Measurements from ENCODE around the gene PRDX6. TPM values are rescaled to one million over a fixed set of nuclear protein-coding genes. Genes with fewer than 3 reads are reported as not detected.

Gene PRDX6
- total RNA-seq: 275 and 449 TPM in 2 replicates

DNA sequence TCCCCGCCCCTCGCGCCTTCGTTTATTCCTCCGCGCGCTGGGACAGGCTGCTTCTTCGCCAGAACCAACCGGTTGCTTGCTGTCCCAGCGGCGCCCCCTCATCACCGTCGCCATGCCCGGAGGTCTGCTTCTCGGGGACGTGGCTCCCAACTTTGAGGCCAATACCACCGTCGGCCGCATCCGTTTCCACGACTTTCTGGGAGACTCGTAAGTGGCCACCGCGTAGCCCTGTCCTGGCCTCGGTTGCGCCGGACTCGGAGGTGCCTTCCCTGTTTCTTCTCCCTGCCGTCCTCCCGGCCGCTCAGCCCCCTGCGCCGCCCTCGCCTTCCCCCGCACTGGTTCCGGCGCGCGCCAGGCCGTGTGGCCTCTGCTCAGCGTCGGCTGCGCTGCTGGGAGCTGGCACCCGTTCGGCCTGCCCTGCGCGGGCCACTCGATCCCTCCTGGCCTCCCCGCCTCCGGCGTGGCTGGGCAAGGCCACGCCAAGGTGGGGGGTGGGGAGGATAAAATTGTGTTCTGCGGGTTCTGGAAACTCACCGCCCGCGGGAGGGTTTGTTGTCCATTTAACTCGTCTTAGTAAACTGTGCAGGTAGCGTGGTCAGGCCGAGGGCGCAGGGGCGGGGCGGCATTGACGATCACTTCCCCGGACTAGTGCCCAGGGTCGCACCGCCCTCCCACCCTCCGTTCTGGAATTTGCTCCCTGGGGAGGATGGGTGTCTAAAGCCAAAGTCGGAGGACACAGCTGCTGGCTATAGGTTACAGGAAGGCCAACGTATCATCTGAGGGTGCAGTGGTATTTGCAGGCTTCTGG, at the start of gene PRDX6:
TSS of gene PRDX6 (plus strand) at position 50 of the 808 bp plus-strand sequence. CDS start at position 113, 63 bp downstream.

Other genes with a start within 250 kb of the PRDX6 start
- gene SLC9C2, start 125.7 kb downstream of the PRDX6 start, total RNA-seq: not detected in 2 replicates
- gene TEX50, start 158.0 kb downstream of the PRDX6 start, total RNA-seq: not detected in 2 replicates
- gene ANKRD45, start 192.5 kb downstream of the PRDX6 start, total RNA-seq: 0.52 and 0.64 TPM in 2 replicates
- gene KLHL20, start 237.6 kb downstream of the PRDX6 start, total RNA-seq: 17.7 and 33.5 TPM in 2 replicates